ENCODE measurements around the gene SLC32A1.

The SLC32A1 gene

GRCh38 chr20:38769376-38770295 lies 45.4 kb downstream of the SLC32A1 start:
- H3K27me3 ChIP-seq (ENCODE audit: control insufficient read depth, insufficient read depth, low read length) = no peaks in the 10 kb centered on the region
- no peaks in the 10 kb centered on the region for H3K79me2 ChIP-seq
- no peak overlapping the region for H3K9ac ChIP-seq
- H3K27ac ChIP-seq = no peak overlapping the region
- TF ChIP-seq CTCF (IDR thresholded peaks at IDR 0.05) = no peak
- no peak overlapping the region for H3K4me3 ChIP-seq (ENCODE audit: low read depth, low read length)
- H3K4me1 ChIP-seq = no peaks in the 10 kb centered on the region
- H2AFZ ChIP-seq = no peak overlapping the region
- H3K4me2 ChIP-seq (ENCODE audit: low read length) = no peak overlapping the region
- H3K9me3 ChIP-seq (ENCODE audit: control insufficient read depth, low read length) = no peaks in the 10 kb centered on the region
- no peaks in the 10 kb centered on the region for H3K36me3 ChIP-seq (ENCODE audit: control insufficient read depth, insufficient read depth, low read length)

GRCh38 chr20:38770546-38770945 lies 46.3 kb downstream of the SLC32A1 start:
- H3K4me3 ChIP-seq (ENCODE audit: low read depth, low read length) = no peak overlapping the region
- no peaks in the 10 kb centered on the region for H3K36me3 ChIP-seq (ENCODE audit: control insufficient read depth, insufficient read depth, low read length)
- no peak overlapping the region for H2AFZ ChIP-seq
- H3K9ac ChIP-seq = no peak overlapping the region
- H3K27me3 ChIP-seq (ENCODE audit: control insufficient read depth, insufficient read depth, low read length) = no peaks in the 10 kb centered on the region
- no peak overlapping the region for H3K4me2 ChIP-seq (ENCODE audit: low read length)
- no peaks in the 10 kb centered on the region for H3K4me1 ChIP-seq
- H3K27ac ChIP-seq = no peak overlapping the region
- no peaks in the 10 kb centered on the region for H3K9me3 ChIP-seq (ENCODE audit: control insufficient read depth, low read length)
- H3K79me2 ChIP-seq = no peaks in the 10 kb centered on the region
- TF ChIP-seq CTCF (IDR thresholded peaks at IDR 0.05) = no peak

GRCh38 chr20:38770970-38771369 lies 46.7 kb downstream of the SLC32A1 start:
- no peaks in the 10 kb centered on the region for H3K4me1 ChIP-seq
- no peak for TF ChIP-seq CTCF (IDR thresholded peaks at IDR 0.05)
- H3K4me2 ChIP-seq (ENCODE audit: low read length) = no peak overlapping the region
- H2AFZ ChIP-seq = no peak overlapping the region
- H3K27me3 ChIP-seq (ENCODE audit: control insufficient read depth, insufficient read depth, low read length) = no peaks in the 10 kb centered on the region
- H3K27ac ChIP-seq = no peak overlapping the region
- H3K9ac ChIP-seq = no peak overlapping the region
- no peak overlapping the region for H3K4me3 ChIP-seq (ENCODE audit: low read depth, low read length)
- no peaks in the 10 kb centered on the region for H3K9me3 ChIP-seq (ENCODE audit: control insufficient read depth, low read length)
- no peaks in the 10 kb centered on the region for H3K36me3 ChIP-seq (ENCODE audit: control insufficient read depth, insufficient read depth, low read length)
- no peaks in the 10 kb centered on the region for H3K79me2 ChIP-seq

GRCh38 chr20:38771621-38772020 lies 47.3 kb downstream of the SLC32A1 start:
- H3K9me3 ChIP-seq (ENCODE audit: control insufficient read depth, low read length) = no peaks in the 10 kb centered on the region
- TF ChIP-seq CTCF (IDR thresholded peaks at IDR 0.05) = no peak
- H3K4me3 ChIP-seq (ENCODE audit: low read depth, low read length) = no peak overlapping the region

GRCh38 chr20:38774167-38774566 lies 49.9 kb downstream of the SLC32A1 start:
- Histone ChIP-seq H3K4me2 (ENCODE audit: low read length) (no peak overlapping the region), H3K27me3 (ENCODE audit: control insufficient read depth, insufficient read depth, low read length) (no peaks in the 10 kb centered on the region), H3K4me3 (ENCODE audit: low read depth, low read length) (no peak overlapping the region), H3K27ac (no peak overlapping the region), H3K4me1 (no peaks in the 10 kb centered on the region), H3K36me3 (ENCODE audit: control insufficient read depth, insufficient read depth, low read length) (no peaks in the 10 kb centered on the region), H3K79me2 (no peaks in the 10 kb centered on the region), H3K9ac (no peak overlapping the region), H3K9me3 (ENCODE audit: control insufficient read depth, low read length) (no peaks in the 10 kb centered on the region), H2AFZ (no peak overlapping the region)
- TF ChIP-seq CTCF (IDR thresholded peaks at IDR 0.05) = no peak

More at GRCh38 chr20:38771621-38772020, 47.3 kb downstream of the SLC32A1 start:
- H3K9ac ChIP-seq = no peak overlapping the region
- no peak overlapping the region for H3K27ac ChIP-seq
- no peaks in the 10 kb centered on the region for H3K27me3 ChIP-seq (ENCODE audit: control insufficient read depth, insufficient read depth, low read length)
- H3K4me2 ChIP-seq (ENCODE audit: low read length) = no peak overlapping the region
- H3K36me3 ChIP-seq (ENCODE audit: control insufficient read depth, insufficient read depth, low read length) = no peaks in the 10 kb centered on the region
- no peak overlapping the region for H2AFZ ChIP-seq
- no peaks in the 10 kb centered on the region for H3K79me2 ChIP-seq
- H3K4me1 ChIP-seq = no peaks in the 10 kb centered on the region

All from parathyroid adenoma (tissue), 2 donors.